Measurements from ENCODE around the gene TAS1R1. TPM values are rescaled to one million over a fixed set of nuclear protein-coding genes. Genes with fewer than 3 reads are reported as not detected.

The TAS1R1 gene
- total and polyA plus RNA-seq, 3 experiments from 2014 or later = not detected

GRCh38 chr1:6530504-6531160 is 24.5 kb upstream of the TAS1R1 start:
- ChIA-PET POLR2A (no interaction called here), CTCF (no interaction called here)
- no peaks in the 10 kb centered on the region for H3K27me3 ChIP-seq (ENCODE audit: insufficient read depth, low read length, poor library complexity, severe bottlenecking)
- no peak overlapping the region for H3K4me3 ChIP-seq (ENCODE audit: low read length)
- DNase-seq = no peak
- no peaks in the 10 kb centered on the region for H3K4me1 ChIP-seq (ENCODE audit: insufficient read depth, low read length)
- Mint-ChIP-seq H3K4me3 (no peak overlapping the region), H3K9me3 (no peaks in the 10 kb centered on the region), H3K27ac (no peak overlapping the region), H3K4me1 (peaks cover 0 to 3% (median 0%) of the 10 kb centered on the region in 3 donors), H3K27me3 (no peaks in the 10 kb centered on the region), H3K36me3 (peaks cover 6 to 81% (median 20%) of the 10 kb centered on the region in 3 donors)
- H3K27ac ChIP-seq (ENCODE audit: low read depth, low read length) = no peak overlapping the region
- H3K9me3 ChIP-seq (ENCODE audit: low read length) = no peaks in the 10 kb centered on the region
- H3K36me3 ChIP-seq (ENCODE audit: insufficient read depth, low read length) = peaks cover 68% of the 10 kb centered on the region

GRCh38 chr1:6531996-6532395 is 23.1 kb upstream of the TAS1R1 start:
- ChIA-PET POLR2A (no interaction called here), CTCF (no interaction called here)
- Mint-ChIP-seq H3K27me3 (no peaks in the 10 kb centered on the region), H3K4me3 (no peak overlapping the region), H3K9me3 (no peaks in the 10 kb centered on the region), H3K4me1 (peaks cover 0 to 3% (median 0%) of the 10 kb centered on the region in 3 donors), H3K27ac (no peak overlapping the region), H3K36me3 (peaks cover 6 to 74% (median 18%) of the 10 kb centered on the region in 3 donors)
- Histone ChIP-seq H3K4me1 (ENCODE audit: insufficient read depth, low read length) (no peaks in the 10 kb centered on the region), H3K9me3 (ENCODE audit: low read length) (no peaks in the 10 kb centered on the region), H3K36me3 (ENCODE audit: insufficient read depth, low read length) (peaks cover 56% of the 10 kb centered on the region), H3K4me3 (ENCODE audit: low read length) (no peak overlapping the region), H3K27ac (ENCODE audit: low read depth, low read length) (no peak overlapping the region), H3K27me3 (ENCODE audit: insufficient read depth, low read length, poor library complexity, severe bottlenecking) (no peaks in the 10 kb centered on the region)
- DNase-seq = no peak

GRCh38 chr1:6534248-6534822 is 20.8 kb upstream of the TAS1R1 start:
- peaks cover 0 to 6% (median 0%) of the 10 kb centered on the region in 3 donors for H3K4me1 Mint-ChIP-seq
- no peak overlapping the region for H3K4me3 Mint-ChIP-seq
- H3K9me3 Mint-ChIP-seq = no peaks in the 10 kb centered on the region
- Histone ChIP-seq H3K27ac (ENCODE audit: low read depth, low read length) (no peak overlapping the region), H3K4me1 (ENCODE audit: insufficient read depth, low read length) (no peaks in the 10 kb centered on the region), H3K9me3 (ENCODE audit: low read length) (no peaks in the 10 kb centered on the region), H3K4me3 (ENCODE audit: low read length) (no peak overlapping the region), H3K27me3 (ENCODE audit: insufficient read depth, low read length, poor library complexity, severe bottlenecking) (no peaks in the 10 kb centered on the region), H3K36me3 (ENCODE audit: insufficient read depth, low read length) (peaks cover 46% of the 10 kb centered on the region)
- no peaks in the 10 kb centered on the region for H3K27me3 Mint-ChIP-seq
- peak overlapping the region in 2 of 8 donors; percentile 33 to 79 for H3K27ac Mint-ChIP-seq
- H3K36me3 Mint-ChIP-seq = peaks cover 6 to 67% (median 11%) of the 10 kb centered on the region in 3 donors
- POLR2A ChIA-PET = no interaction called here
- DNase-seq = no peak
- CTCF ChIA-PET = no interaction called here

- no peak overlapping the region for H3K27ac ChIP-seq (ENCODE audit: low read depth, low read length)
- Mint-ChIP-seq H3K27ac (peak overlapping the region in 5 of 8 donors; percentile 38 to 70 (median 54)), H3K27me3 (no peaks in the 10 kb centered on the region), H3K9me3 (no peaks in the 10 kb centered on the region), H3K4me3 (no peak overlapping the region), H3K36me3 (peaks cover 6 to 71% (median 11%) of the 10 kb centered on the region in 3 donors), H3K4me1 (peaks cover 0 to 6% (median 1%) of the 10 kb centered on the region in 3 donors)
- H3K36me3 ChIP-seq (ENCODE audit: insufficient read depth, low read length) = peaks cover 46% of the 10 kb centered on the region
- no peak for DNase-seq
- H3K27me3 ChIP-seq (ENCODE audit: insufficient read depth, low read length, poor library complexity, severe bottlenecking) = no peaks in the 10 kb centered on the region
- H3K4me1 ChIP-seq (ENCODE audit: insufficient read depth, low read length) = no peaks in the 10 kb centered on the region
- no peaks in the 10 kb centered on the region for H3K9me3 ChIP-seq (ENCODE audit: low read length)
- H3K4me3 ChIP-seq (ENCODE audit: low read length) = no peak overlapping the region
- ChIA-PET CTCF (interaction anchor here (1.0 to 3.2 kb wide), 3 partner anchors 8 to 19 kb away, joined by 3 to 15 read pairs (median 4); partner anchors contain the start of genes NOL9 and TAS1R1), POLR2A (no interaction called here)
These were observed 19.9 kb upstream of the TAS1R1 start for GRCh38 chr1:6535214-6535613.

- Histone ChIP-seq H3K4me1 (ENCODE audit: insufficient read depth, low read length) (no peaks in the 10 kb centered on the region), H3K27ac (ENCODE audit: low read depth, low read length) (no peak overlapping the region), H3K36me3 (ENCODE audit: insufficient read depth, low read length) (peaks cover 37% of the 10 kb centered on the region), H3K9me3 (ENCODE audit: low read length) (no peaks in the 10 kb centered on the region), H3K27me3 (ENCODE audit: insufficient read depth, low read length, poor library complexity, severe bottlenecking) (no peaks in the 10 kb centered on the region), H3K4me3 (ENCODE audit: low read length) (no peak overlapping the region)
- Mint-ChIP-seq H3K9me3 (no peaks in the 10 kb centered on the region), H3K27me3 (no peaks in the 10 kb centered on the region), H3K4me3 (no peak overlapping the region), H3K36me3 (peaks cover 6 to 70% (median 11%) of the 10 kb centered on the region in 3 donors), H3K27ac (peak overlapping the region in 1 of 8 donors; percentile 27), H3K4me1 (peaks cover 0 to 6% (median 1%) of the 10 kb centered on the region in 3 donors)
- no peak for DNase-seq
- CTCF ChIA-PET = interaction anchor here (1.2 to 3.2 kb wide), 3 partner anchors 18 to 98 kb away, joined by 3 to 15 read pairs (median 3); partner anchors contain the start of genes NOL9 and TAS1R1
- POLR2A ChIA-PET = no interaction called here
These were observed 18.8 kb upstream of the TAS1R1 start for GRCh38 chr1:6536291-6536690.

GRCh38 chr1:6538956-6539355 is 16.2 kb upstream of the TAS1R1 start:
- Mint-ChIP-seq H3K27me3 (no peaks in the 10 kb centered on the region), H3K27ac (peak overlapping the region in 2 of 8 donors; percentile 24 to 57), H3K36me3 (peaks cover 0 to 57% (median 4%) of the 10 kb centered on the region in 3 donors), H3K4me1 (peaks cover 0 to 6% (median 1%) of the 10 kb centered on the region in 3 donors), H3K4me3 (no peak overlapping the region), H3K9me3 (no peaks in the 10 kb centered on the region)
- Histone ChIP-seq H3K9me3 (ENCODE audit: low read length) (no peaks in the 10 kb centered on the region), H3K27me3 (ENCODE audit: insufficient read depth, low read length, poor library complexity, severe bottlenecking) (no peaks in the 10 kb centered on the region), H3K4me1 (ENCODE audit: insufficient read depth, low read length) (no peaks in the 10 kb centered on the region), H3K27ac (ENCODE audit: low read depth, low read length) (no peak overlapping the region), H3K4me3 (ENCODE audit: low read length) (no peak overlapping the region), H3K36me3 (ENCODE audit: insufficient read depth, low read length) (peaks cover 13% of the 10 kb centered on the region)
- POLR2A ChIA-PET = no interaction called here
- CTCF ChIA-PET = no interaction called here
- DNase-seq = no peak

- Histone ChIP-seq H3K4me3 (ENCODE audit: low read length) (no peak overlapping the region), H3K9me3 (ENCODE audit: low read length) (no peaks in the 10 kb centered on the region), H3K36me3 (ENCODE audit: insufficient read depth, low read length) (peaks cover 21% of the 10 kb centered on the region), H3K4me1 (ENCODE audit: insufficient read depth, low read length) (peaks cover 27% of the 10 kb centered on the region), H3K27me3 (ENCODE audit: insufficient read depth, low read length, poor library complexity, severe bottlenecking) (no peaks in the 10 kb centered on the region), H3K27ac (ENCODE audit: low read depth, low read length) (no peak overlapping the region)
- CTCF ChIA-PET = interaction anchor here (1.0 to 1.9 kb wide), 2 partner anchors 9 to 55 kb away, joined by 3 to 10 read pairs; partner anchors contain the start of gene NOL9
- peak overlapping the region in 3 of 7 donors; percentile 17 to 48 (median 45) for H3K4me3 Mint-ChIP-seq
- peak overlapping the region; percentile 70 to 96 (median 84) for H3K27ac Mint-ChIP-seq
- peaks cover 0 to 71% (median 23%) of the 10 kb centered on the region in 3 donors for H3K36me3 Mint-ChIP-seq
- POLR2A ChIA-PET = no interaction called here
- H3K9me3 Mint-ChIP-seq = no peaks in the 10 kb centered on the region
- H3K4me1 Mint-ChIP-seq = peaks cover 29% of the 10 kb centered on the region in 3 donors
- no peaks in the 10 kb centered on the region for H3K27me3 Mint-ChIP-seq
- DNase-seq = no peak
These were observed 10.3 kb upstream of the TAS1R1 start for GRCh38 chr1:6544831-6545230.
